Measurements from ENCODE around the gene EDC4. TPM values are rescaled to one million over a fixed set of nuclear protein-coding genes. Genes with fewer than 3 reads are reported as not detected.

EDC4 gene
- total and polyA plus RNA-seq, 2 of the 13 experiments (the other 11 are each of a cell fraction or from before 2014, with no cell fraction given): 51.4 to 59.1 TPM

GRCh38 chr16:67833415-67834241 is 39.2 kb upstream of the EDC4 start (continued):
- TF ChIP-seq ZNF407 (CRISPR knock-in tag; IDR thresholded peaks at IDR 0.05; ENCODE audit: not compliant biosample characterization): peak; percentile 93
- TF ChIP-seq ZNF841 (CRISPR knock-in tag; IDR thresholded peaks at IDR 0.05; ENCODE audit: borderline replicate concordance): no peak
- peak; percentile 78; the same call in 1 of the 2 replicates for TF ChIP-seq YEATS4 (CRISPR knock-in tag; IDR thresholded peaks at IDR 0.05; ENCODE audit: borderline replicate concordance)
- TF ChIP-seq ZFX (CRISPR knock-in tag; IDR thresholded peaks at IDR 0.05; ENCODE audit: low read depth): peak; percentile 95
- peak; percentile 55; the same call in 1 of the 2 replicates for TF ChIP-seq PPARG (CRISPR knock-in tag; conservative IDR thresholded peaks at IDR 0.05)
- TF ChIP-seq IRX3 (CRISPR knock-in tag; IDR thresholded peaks at IDR 0.05; ENCODE audit: borderline replicate concordance, low read depth): peak; percentile 93
- TF ChIP-seq ZNF800 (CRISPR knock-in tag; IDR thresholded peaks at IDR 0.05): 0 out of 2 replicates have a peak, but pooled peaks have one; percentile 68
- TF ChIP-seq RFX5 (IDR thresholded peaks at IDR 0.05; ENCODE audit: low read depth, low read length): no peak
- TF ChIP-seq ZNF580 (CRISPR knock-in tag; IDR thresholded peaks at IDR 0.05; ENCODE audit: borderline replicate concordance, low read depth): peak; percentile 78; the same call in 1 of the 2 replicates
- peak; percentile 77 for TF ChIP-seq CBX1 (IDR thresholded peaks at IDR 0.05; ENCODE audit: low read depth)
- TF ChIP-seq ZNF253 (CRISPR knock-in tag; IDR thresholded peaks at IDR 0.05; ENCODE audit: borderline replicate concordance): peak; percentile 87; the same call in 1 of the 2 replicates
- no peak; the same call in 1 of the 2 replicates for TF ChIP-seq JUN (CRISPR knock-in tag; IDR thresholded peaks at IDR 0.05)
- TF ChIP-seq TAF1 (CRISPR knock-in tag; IDR thresholded peaks at IDR 0.05): peak; percentile 93
- 0 out of 2 replicates have a peak, but pooled peaks have one; percentile 45 for TF ChIP-seq ZNF234 (CRISPR knock-in tag; conservative IDR thresholded peaks at IDR 0.05)
- no peak for TF ChIP-seq SYNCRIP (IDR thresholded peaks at IDR 0.05; ENCODE audit: insufficient read depth, low read depth, low read length)
- TF ChIP-seq EEA1 (CRISPR knock-in tag; IDR thresholded peaks at IDR 0.05; ENCODE audit: borderline replicate concordance): peak; percentile 70; the same call in 1 of the 2 replicates
- TF ChIP-seq RFXANK (CRISPR knock-in tag; IDR thresholded peaks at IDR 0.05): no peak; the same call in 1 of the 2 replicates
- no peak for TF ChIP-seq ZNF382 (CRISPR knock-in tag; IDR thresholded peaks at IDR 0.05; ENCODE audit: borderline replicate concordance)
- no peak for TF ChIP-seq SMARCC2 (IDR thresholded peaks at IDR 0.05)
